Measurements from ENCODE around the gene LDB2. TPM values are rescaled to one million over a fixed set of nuclear protein-coding genes. Genes with fewer than 3 reads are reported as not detected.

The LDB2 gene
- total RNA-seq, 2 donors from 2014 or later, result 31.0 to 34.1 TPM

- Histone ChIP-seq H3K36me3 (no peaks in the 10 kb centered on the region), H3K27ac (no peak overlapping the region), H3K4me3 (no peak overlapping the region), H3K4me1 (ENCODE audit: control insufficient read depth in 1 of 2, low read depth in 2 of 2) (no peaks in the 10 kb centered on the region), H3K9me3 (no peaks in the 10 kb centered on the region), H3K27me3 (replicated peaks; ENCODE audit: insufficient read depth) (no peaks in the 10 kb centered on the region)
- DNase-seq (ENCODE audit: low spot score) (no peak), ATAC-seq (ENCODE audit: insufficient number of reproducible peaks, low FRiP score, low read depth) (no peak)
- no peak for TF ChIP-seq CTCF (IDR thresholded peaks at IDR 0.05)
These were observed 34.2 kb downstream of the LDB2 start for GRCh38 chr4:16864199-16864598.

DNA sequence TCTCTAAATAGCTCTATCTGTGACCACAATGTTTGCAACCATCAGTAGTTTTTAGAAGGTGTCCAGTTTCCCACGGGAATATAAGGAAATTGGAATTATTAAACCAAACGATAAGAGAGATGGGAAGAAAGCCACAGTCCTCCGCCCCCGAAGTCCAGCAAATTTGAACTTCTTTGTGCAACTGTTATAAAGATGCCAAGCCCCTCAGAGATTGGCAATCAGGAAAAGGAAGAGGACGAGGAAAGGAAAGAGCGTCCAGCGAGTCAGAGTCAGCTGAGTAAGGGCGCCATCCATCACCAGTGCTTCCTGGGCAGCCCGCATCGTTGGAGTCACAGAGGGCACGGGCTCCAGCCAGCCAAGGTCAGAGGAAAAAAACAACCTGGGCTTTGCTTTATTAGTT lies 35.7 kb downstream of the LDB2 start:
- no peak for DNase-seq (ENCODE audit: low spot score)
- no peak for TF ChIP-seq CTCF (IDR thresholded peaks at IDR 0.05)
- Histone ChIP-seq H3K4me1 (ENCODE audit: control insufficient read depth in 1 of 2, low read depth in 2 of 2) (no peaks in the 10 kb centered on the region), H3K9me3 (no peaks in the 10 kb centered on the region), H3K4me3 (no peak overlapping the region), H3K27me3 (replicated peaks; ENCODE audit: insufficient read depth) (no peaks in the 10 kb centered on the region), H3K27ac (no peak overlapping the region), H3K36me3 (no peaks in the 10 kb centered on the region)
- ATAC-seq (ENCODE audit: insufficient number of reproducible peaks, low FRiP score, low read depth), result no peak

DNA sequence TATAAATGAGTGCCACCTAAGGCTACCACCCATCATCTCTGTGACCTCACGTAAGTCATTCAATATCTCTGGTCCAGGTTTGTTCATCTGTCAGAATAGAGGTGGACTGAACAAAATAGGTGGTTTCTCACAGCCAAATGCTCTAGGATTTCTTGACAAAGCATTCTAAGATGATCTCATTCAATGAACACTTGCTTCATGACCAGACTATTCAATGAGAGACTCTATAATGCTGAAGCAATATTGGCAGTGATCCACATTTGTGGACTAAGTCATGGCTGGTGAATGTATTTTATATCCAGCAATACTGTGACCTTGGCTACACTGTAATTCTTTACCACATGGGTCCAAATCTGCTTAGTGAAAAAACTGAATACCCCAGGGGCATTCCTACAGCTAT lies 37.9 kb downstream of the LDB2 start:
- Histone ChIP-seq H3K9me3 (no peaks in the 10 kb centered on the region), H3K36me3 (no peaks in the 10 kb centered on the region), H3K27me3 (replicated peaks; ENCODE audit: insufficient read depth) (no peaks in the 10 kb centered on the region), H3K4me1 (ENCODE audit: control insufficient read depth in 1 of 2, low read depth in 2 of 2) (no peaks in the 10 kb centered on the region), H3K4me3 (no peak overlapping the region), H3K27ac (no peak overlapping the region)
- TF ChIP-seq CTCF (IDR thresholded peaks at IDR 0.05), result no peak
- ATAC-seq (ENCODE audit: insufficient number of reproducible peaks, low FRiP score, low read depth) (no peak), DNase-seq (ENCODE audit: low spot score) (no peak)

DNA sequence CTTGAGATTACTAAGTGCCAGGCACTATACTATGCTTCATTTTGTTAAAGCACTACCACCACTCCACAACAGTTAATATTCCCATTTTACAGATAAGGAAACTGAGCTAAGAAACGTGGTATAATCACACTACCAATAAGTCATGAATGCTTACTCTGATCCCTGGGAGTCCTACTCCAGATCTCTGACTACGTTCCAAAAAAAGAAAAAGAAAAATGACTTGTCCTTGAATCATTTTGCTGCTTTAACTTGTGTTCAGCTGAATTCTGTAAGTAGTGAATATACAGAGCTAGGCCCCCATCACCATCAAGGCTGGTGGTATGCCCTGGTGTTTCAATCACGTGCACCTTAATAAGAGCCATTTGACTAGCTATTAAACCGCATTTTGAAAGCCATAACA lies 39.4 kb downstream of the LDB2 start:
- Histone ChIP-seq H3K27ac (no peak overlapping the region), H3K4me1 (ENCODE audit: control insufficient read depth in 1 of 2, low read depth in 2 of 2) (no peaks in the 10 kb centered on the region), H3K4me3 (no peak overlapping the region), H3K27me3 (replicated peaks; ENCODE audit: insufficient read depth) (no peaks in the 10 kb centered on the region), H3K9me3 (no peaks in the 10 kb centered on the region), H3K36me3 (no peaks in the 10 kb centered on the region)
- ATAC-seq (ENCODE audit: insufficient number of reproducible peaks, low FRiP score, low read depth) (no peak), DNase-seq (ENCODE audit: low spot score) (no peak)
- no peak for TF ChIP-seq CTCF (IDR thresholded peaks at IDR 0.05)

DNA sequence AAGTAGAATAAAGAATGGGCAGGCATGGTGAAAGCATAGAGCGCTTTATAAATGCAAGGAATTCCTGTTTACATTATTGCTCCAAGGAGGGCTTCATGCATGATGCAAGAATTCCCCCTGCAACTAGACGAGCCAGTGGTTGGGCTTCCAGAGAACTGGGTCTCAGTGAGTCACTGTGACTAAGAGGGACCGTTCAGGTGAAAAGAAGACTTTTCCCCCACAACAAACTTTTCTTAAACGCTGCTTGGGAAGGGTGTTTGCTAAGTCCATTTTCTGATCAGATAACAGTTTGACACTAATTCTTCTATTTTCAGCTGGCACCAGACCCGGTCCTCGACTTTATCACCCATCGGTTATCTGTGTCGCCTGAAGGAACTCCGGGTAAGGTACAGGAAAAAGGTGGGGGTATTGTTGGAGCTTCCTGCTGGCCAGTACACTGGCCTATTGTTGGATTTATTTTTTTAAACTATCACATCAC lies 40.1 kb downstream of the LDB2 start:
- no peaks in the 10 kb centered on the region for H3K27me3 ChIP-seq (replicated peaks; ENCODE audit: insufficient read depth)
- no peaks in the 10 kb centered on the region for H3K9me3 ChIP-seq
- H3K4me1 ChIP-seq (ENCODE audit: control insufficient read depth in 1 of 2, low read depth in 2 of 2), result no peaks in the 10 kb centered on the region
- H3K27ac ChIP-seq, result no peak overlapping the region
- H3K4me3 ChIP-seq, result no peak overlapping the region
- no peak for DNase-seq (ENCODE audit: low spot score)
- TF ChIP-seq CTCF (IDR thresholded peaks at IDR 0.05), result no peak
- no peaks in the 10 kb centered on the region for H3K36me3 ChIP-seq
- ATAC-seq (ENCODE audit: insufficient number of reproducible peaks, low FRiP score, low read depth), result no peak
